ENCODE results near the gene S100PBP.

The S100PBP gene

DNA sequence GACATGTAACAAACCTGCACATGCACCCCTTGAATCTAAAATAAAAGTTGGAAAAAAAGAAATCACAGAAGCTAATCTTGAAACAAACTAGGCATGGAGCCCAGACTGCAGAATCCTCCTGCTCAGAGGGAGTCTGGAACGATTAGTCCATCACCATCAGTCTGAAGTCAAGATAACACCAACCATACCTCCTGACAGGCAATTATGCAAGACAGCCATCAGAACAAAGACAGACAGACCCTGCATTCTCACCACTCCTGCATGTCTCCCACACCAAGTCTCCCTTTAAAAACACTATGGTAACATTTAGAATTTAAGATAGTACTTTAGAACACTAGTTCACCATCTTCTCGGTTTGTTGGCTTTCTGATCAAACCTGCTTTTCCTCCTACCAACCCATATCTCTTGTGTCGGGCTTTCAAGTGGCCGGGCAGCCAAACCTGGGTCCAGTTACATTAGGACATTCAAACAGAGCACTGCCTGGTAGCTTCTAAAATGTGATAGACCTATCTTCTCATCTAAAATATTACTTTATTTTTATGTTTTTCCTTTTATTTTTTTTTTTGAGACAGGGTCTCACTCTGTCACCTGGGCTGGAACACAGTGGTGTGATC lies 10.4 kb upstream of the S100PBP start:
- no peak overlapping the region for H3K4me3 ChIP-seq (ENCODE audit: low read depth, low read length)
- TF ChIP-seq, protein P1, sequence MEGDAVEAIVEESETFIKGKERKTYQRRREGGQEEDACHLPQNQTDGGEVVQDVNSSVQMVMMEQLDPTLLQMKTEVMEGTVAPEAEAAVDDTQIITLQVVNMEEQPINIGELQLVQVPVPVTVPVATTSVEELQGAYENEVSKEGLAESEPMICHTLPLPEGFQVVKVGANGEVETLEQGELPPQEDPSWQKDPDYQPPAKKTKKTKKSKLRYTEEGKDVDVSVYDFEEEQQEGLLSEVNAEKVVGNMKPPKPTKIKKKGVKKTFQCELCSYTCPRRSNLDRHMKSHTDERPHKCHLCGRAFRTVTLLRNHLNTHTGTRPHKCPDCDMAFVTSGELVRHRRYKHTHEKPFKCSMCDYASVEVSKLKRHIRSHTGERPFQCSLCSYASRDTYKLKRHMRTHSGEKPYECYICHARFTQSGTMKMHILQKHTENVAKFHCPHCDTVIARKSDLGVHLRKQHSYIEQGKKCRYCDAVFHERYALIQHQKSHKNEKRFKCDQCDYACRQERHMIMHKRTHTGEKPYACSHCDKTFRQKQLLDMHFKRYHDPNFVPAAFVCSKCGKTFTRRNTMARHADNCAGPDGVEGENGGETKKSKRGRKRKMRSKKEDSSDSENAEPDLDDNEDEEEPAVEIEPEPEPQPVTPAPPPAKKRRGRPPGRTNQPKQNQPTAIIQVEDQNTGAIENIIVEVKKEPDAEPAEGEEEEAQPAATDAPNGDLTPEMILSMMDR (conservative IDR thresholded peaks at IDR 0.05; ENCODE audit: low read depth, low read length), result no peak
- DNase-seq (ENCODE audit: low read depth), result peak; percentile 79

DNA sequence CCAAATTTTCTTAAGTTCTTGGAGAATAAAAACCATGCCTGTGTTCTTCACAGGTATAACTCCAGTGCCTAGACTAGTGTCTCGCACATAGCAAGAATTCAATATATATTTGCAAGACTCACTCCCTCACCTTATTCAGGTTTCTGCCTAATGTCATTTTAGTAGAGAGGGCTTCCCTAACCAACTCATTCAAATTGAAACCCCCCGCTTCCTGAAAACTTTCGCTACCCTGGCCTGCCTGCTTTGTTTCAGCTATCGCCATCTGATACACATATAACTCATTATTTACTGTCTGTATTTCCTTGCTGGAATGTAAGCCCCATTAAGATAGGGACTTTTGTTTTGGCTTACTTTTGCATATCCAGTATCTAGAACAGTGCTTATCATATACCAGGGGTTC lies 8.9 kb upstream of the S100PBP start:
- TF ChIP-seq, protein P1 (conservative IDR thresholded peaks at IDR 0.05; ENCODE audit: low read depth, low read length), result no peak
- no peak for DNase-seq (ENCODE audit: low read depth)
- no peak overlapping the region for H3K4me3 ChIP-seq (ENCODE audit: low read depth, low read length)

DNA sequence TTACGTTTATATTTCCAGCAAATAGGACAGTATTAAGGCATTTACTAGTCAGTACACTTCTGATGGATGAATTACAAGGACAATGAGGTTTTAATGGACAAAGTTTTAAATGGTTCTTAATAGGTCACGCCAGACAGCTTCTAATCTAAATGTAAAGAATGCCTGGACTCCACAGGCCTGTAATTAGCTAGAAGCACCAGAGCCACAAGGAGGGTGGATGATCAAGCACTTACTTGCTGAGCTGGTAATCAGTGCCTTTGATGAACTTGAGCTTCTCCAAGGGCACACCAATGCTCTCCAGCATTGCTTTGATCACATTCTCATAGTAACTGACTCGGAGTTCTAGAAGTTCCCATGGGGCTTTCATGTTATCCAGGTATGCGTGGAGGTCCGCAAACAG lies 7.1 kb upstream of the S100PBP start:
- no peak overlapping the region for H3K4me3 ChIP-seq (ENCODE audit: low read depth, low read length)
- TF ChIP-seq, protein P1 (conservative IDR thresholded peaks at IDR 0.05; ENCODE audit: low read depth, low read length), result no peak
- no peak for DNase-seq (ENCODE audit: low read depth)

DNA sequence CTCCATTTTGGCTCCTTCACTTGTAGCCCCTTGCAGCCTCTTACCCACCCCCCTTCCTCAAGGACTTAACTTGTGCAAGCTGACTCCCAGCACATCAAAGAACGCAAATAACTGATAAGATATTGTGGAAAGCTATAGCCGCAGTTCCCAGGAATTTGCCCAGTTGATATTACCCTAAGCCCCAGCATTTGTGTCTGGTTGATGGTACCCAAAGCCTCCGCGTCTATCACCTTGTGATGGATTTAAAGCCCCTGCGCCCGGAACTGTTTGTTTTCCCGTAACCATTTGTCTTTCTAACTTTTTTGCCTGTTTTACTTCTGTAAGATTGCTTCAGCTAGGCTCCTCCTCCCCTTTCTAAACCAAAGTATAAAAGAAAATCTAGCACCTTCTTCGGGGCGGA lies 6.2 kb upstream of the S100PBP start:
- no peak overlapping the region for H3K4me3 ChIP-seq (ENCODE audit: low read depth, low read length)
- TF ChIP-seq, protein P1 (conservative IDR thresholded peaks at IDR 0.05; ENCODE audit: low read depth, low read length), result no peak
- DNase-seq (ENCODE audit: low read depth), result no peak

DNA sequence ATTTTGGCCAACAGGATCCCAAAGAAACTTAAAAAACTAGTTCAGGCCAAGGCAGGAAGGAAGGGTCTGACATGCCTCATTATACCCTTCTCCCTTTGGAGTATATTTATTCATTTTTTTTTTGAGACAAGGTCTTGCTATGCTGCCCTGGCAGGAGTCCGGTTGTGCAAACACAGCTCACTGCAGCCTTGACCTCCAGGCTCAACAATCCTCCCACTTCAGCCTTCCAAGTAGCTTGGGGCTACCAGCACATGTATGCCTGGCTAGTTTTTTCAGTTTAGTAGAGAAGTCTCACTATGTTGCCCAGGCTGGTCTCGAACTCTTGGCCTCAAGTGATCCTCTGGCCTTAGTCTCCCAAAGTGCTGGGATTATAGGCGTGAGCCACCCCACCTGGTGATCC lies 5.5 kb upstream of the S100PBP start:
- no peak overlapping the region for H3K4me3 ChIP-seq (ENCODE audit: low read depth, low read length)
- no peak for DNase-seq (ENCODE audit: low read depth)
- TF ChIP-seq, protein P1 (conservative IDR thresholded peaks at IDR 0.05; ENCODE audit: low read depth, low read length), result no peak

DNA sequence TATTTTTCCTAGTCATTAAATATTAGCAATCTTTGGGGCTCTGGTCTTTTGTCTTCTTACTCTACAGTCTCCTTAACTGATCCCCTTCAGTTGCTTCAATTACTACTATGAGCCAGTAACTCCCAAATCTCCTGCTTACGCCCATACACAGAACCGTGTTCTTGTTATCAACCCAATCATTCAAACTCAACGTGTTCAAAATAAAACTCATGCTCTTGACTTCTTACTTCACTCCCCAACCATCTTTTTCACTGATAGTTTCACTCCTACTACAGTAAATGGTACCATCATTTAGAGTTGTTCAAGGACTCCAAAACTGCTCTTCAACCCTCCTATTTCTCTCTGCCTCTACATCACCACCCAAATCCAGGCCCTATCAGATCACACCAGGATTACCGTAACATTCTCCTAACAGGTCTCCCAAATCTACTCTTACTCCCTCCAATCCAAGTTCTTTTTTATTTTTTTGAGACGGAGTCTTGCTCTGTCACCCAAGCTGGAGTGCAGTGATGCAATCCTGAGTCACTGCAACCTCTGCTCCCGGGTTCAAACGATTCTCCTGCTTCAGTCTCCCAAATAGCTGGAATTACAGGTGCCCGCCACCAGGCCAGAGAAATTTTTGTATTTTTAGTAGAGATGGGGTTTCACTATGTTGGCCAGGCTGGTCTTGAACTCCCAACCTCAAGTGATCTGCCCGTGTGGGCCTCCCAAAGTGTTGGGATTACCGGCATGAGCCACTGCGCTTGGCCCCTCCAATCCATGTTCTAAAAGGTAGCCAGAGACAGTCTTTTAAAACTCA lies 3.3 kb upstream of the S100PBP start:
- peak; percentile 49 for DNase-seq (ENCODE audit: low read depth)
- TF ChIP-seq, protein P1 (conservative IDR thresholded peaks at IDR 0.05; ENCODE audit: low read depth, low read length), result no peak
- no peak overlapping the region for H3K4me3 ChIP-seq (ENCODE audit: low read depth, low read length)
